Uterus (tissue), 2 donors: ENCODE measurements around the gene MRPL54.

ENCODE experiments used
- POLR2A ChIP-seq, 2 donors: fragments of 450-650 bp; IDR thresholded peaks; one replicate each; pipeline ENCODE4 v1.6.1; 2016; ENCODE audit warnings: antibody characterized with exemption in 2 of 2, mild to moderate bottlenecking in 1 of 2, moderate library complexity in 1 of 2
- TF ChIP-seq, protein P1 (sequence below), 4 experiments: fragments of 200-600 bp in 2 of 4; fragments of 450-650 bp in 2 of 4; sonication (generic) in 2 of 4; IDR thresholded peaks; one replicate each; pipeline ENCODE4 v1.5.1; 2016 to 2019; ENCODE audit warnings: antibody characterized with exemption in 4 of 4, mild to moderate bottlenecking in 2 of 4, moderate library complexity in 1 of 4

DNA sequence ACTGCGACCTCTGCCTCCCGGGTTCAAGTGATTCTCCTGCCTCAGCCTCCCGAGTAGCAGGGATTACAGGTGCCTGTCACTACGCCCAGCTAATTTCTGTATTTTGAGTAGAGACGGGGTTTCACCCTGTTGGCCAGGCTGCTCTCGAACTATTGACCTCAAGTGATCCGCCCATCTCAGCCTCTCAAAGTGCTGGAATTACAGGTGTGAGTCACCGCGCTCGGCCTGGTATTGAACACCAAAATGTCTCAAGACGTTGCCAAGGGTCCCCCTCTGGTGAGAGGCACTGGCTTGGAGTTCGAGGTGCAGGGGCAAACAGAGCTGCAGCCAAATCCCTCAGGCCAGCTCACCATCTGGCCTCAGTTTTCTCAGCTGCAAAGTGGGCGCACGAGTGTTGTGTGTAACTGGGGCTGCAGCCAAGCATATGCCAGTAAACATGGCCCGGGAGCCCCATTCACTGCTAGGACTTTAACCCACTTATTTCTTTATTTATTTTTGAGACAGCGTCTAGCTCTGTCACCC, 46.3 kb upstream of the MRPL54 start:
- TF ChIP-seq, protein P1, sequence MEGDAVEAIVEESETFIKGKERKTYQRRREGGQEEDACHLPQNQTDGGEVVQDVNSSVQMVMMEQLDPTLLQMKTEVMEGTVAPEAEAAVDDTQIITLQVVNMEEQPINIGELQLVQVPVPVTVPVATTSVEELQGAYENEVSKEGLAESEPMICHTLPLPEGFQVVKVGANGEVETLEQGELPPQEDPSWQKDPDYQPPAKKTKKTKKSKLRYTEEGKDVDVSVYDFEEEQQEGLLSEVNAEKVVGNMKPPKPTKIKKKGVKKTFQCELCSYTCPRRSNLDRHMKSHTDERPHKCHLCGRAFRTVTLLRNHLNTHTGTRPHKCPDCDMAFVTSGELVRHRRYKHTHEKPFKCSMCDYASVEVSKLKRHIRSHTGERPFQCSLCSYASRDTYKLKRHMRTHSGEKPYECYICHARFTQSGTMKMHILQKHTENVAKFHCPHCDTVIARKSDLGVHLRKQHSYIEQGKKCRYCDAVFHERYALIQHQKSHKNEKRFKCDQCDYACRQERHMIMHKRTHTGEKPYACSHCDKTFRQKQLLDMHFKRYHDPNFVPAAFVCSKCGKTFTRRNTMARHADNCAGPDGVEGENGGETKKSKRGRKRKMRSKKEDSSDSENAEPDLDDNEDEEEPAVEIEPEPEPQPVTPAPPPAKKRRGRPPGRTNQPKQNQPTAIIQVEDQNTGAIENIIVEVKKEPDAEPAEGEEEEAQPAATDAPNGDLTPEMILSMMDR (IDR thresholded peaks at IDR 0.05), result no peak
- TF ChIP-seq POLR2A (IDR thresholded peaks at IDR 0.05), result no peak
